Non-pigmented ciliary epithelial cell (primary cell): Measurements from ENCODE around the gene CCDC73.

ENCODE experiments used
- DNase-seq: peaks from one replicate; pipeline ENCODE4 v3.0.0-alpha.2; 2010; ENCODE audit warnings: low read depth

CCDC73 gene

DNA sequence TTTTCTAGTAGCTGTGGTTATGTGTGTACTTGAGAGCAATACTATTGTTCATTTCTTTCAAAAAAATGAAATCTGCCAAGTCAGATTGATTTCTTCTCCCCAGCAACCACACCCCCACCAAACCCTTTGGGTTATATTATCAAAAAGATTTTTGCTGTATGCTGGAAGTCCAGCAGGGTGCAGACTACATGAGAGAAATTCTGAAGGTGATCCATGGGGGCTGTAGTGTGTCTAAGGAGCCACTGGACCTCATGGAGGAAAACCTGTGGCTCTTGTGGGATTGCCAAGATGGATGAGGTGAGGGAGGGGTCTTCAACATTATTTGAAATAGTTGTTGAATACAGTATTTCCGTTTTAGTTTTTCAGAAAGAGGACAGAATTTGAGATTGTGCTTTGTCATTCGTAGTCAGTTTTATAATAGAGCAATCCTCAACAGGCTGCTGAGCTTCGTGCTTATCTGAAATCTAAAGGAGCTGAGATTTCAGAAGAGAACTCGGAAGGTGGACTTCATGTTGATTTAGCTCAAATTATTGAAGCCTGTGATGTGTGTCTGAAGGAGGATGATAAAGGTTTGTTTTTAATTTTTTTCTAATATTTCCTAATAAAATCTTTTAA, 207.8 kb downstream of the CCDC73 start:
- no peak for DNase-seq

DNA sequence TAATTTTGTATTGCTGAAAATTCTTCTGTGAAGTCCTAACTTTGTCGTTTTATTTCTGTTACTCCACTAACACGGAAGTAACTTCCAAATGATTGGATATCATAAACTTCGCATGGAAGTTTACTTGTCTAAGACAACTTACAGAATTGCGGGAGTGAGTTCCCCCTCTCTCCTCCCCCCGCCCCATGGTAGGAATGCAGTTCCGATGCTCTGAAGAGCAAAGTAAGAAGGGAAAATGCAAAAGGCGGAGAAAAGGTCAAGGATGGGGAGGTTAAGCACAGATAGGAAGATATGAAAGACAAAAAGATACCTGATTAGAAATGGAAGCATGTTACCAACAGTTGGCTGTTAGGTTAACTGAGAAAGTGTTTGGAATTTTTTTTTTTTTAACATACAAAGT, 209.5 kb downstream of the CCDC73 start:
- no peak for DNase-seq

DNA sequence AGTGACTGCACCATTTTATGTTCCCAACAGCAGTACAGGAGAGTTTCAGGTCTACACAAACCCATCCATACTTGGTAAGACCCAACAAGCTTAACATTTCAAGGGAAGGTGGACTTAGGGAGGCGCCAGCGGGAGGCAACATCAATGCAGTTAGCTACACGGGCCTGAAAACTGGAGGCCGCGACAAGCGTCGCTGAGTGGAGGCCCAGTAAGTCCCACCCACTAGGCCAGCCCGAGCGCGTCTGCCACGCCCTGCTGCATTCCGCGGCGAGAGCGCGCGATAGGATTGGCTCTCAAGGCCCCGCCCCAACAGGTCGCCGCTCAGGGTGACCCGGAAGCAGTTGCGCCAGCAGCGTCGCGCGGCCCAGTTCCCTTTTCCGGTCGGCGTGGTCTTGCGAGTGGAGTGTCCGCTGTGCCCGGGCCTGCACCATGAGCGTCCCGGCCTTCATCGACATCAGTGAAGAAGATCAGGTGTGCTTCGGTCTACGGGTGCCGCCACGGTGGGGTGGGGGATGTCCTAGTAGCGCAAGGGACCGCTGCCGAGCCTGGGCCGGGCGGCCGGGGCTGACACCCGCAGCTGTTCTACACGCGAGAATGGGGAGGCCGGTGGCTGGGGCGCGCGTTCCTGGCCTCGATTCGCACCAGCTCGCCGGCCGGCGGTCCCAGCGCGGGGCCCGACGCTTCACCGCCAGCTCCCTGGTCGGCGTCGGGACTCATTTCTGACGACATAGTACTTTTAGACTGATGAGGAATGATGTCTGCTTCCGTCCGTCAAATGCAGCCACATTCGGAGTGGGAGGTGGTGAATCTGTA, 210.8 kb downstream of the CCDC73 start, which contains the start of gene EIF3M:
EIF3M (plus strand) TSS at position 373 of the 813 bp plus-strand sequence; CDS start at position 430, 57 bp downstream.
- peak; percentile 79 for DNase-seq

DNA sequence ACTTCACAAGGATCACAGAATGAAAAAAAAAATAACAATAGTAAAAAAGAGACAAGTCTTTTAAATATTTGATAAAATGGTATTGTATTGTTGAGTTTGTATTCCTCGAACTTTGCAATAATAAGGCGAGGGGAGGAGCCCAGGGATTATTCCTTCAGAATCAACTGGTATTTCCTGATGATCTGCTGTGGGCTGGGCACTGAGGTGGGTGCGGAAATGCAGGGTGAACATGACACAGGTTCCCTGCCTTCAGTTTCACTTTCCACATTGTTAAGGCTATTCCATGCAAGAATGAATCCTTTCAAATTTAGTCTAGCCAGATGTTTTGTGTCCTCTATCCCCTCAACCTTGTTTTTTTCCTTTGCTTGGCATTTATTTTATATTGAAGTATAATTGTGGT, 212.9 kb downstream of the CCDC73 start:
- no peak for DNase-seq

DNA sequence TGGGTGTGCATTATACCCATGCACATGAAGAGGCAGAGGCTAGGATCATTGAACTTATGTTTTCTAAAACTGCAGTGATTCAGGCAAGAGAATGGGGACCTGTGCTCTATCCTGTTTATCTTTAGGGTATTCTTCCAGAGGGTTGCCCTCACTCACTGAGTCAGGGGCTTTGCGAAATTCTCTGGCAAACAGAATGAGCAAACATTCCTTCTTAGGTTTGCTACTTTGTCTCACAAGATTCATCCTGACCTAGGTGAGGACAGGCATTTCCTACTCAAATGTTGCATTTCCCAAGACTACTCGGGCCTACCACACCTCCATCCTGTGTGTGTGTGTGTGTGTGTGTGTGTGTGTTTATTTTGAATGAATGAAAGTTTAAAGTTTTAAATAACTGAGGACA, 213.5 kb downstream of the CCDC73 start:
- no peak for DNase-seq

DNA sequence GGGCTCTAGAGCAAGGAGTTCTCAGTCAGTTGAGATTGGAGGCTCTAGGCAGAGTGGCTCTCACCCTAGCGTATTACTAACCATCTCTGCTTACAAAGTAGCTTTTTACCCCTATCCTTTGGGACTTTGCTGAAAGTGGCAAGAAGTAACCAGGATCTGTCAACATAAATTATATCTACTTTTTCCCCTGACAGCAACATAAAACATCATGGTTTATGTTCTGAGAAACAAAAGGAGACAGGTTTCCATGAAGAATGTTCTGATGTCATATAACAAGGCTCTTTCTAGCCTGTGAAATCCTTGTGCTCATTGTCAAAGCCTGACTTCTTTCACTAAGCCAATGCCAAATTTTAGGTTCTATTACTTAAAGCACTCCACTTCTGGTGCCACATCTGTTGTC, 218.0 kb downstream of the CCDC73 start:
- no peak for DNase-seq

DNA sequence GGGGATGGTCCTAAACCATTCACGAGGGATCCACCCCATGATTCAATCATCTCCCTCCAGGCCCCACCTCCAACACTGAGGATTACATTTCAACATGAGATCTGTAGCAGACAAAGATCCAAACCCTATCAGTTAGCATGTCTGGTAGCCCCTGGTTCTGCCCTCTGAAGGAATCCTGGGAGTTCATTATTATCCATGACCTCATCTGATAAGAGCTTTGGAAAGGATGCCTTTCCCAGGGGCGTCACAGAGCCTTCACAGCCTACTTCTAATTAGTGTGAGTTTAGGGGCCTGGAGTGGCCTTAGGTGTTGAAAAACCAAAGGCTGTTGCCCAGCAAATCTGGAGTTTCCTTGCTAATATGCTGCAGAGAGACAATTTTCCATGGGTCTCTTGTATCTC, 219.4 kb downstream of the CCDC73 start:
- DNase-seq: no peak

DNA sequence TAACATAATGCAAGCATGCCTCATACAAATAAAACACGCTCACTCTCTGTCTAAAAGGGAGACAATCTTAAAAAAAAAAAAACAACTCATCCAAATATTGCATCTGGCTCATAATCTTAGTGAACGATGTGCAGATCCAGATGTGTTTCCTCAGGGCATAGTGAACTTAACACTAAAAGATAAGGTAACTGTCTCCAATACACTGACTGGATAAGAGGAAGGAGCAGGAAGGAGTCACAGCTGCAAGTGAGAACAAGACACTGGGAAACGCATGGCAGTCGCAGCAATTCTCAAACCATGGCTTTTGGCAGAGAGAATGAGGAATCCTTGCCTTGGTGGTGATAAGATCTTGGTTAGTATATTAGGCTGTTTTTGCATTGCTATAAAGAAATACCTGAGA, 220.0 kb downstream of the CCDC73 start:
- no peak for DNase-seq

DNA sequence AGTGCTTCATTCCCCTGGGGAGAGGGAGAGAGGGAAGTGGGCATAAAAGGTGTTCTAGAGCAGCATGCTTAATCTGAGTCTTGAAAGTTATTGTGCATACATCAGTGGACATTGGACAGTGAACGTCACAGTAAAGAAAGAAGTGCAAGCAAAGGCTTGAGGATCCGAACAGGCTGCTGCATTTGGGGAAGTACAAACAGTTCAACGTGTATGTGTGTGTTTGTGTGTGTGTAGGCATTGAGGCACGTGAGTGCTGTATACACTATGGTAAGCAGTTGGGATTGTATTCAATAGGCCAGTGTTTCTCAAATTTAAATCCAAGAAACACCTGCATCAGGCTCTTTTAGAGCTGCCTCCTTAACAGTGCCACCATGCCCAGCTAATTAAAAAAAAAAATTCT, 221.2 kb downstream of the CCDC73 start:
- no peak for DNase-seq

DNA sequence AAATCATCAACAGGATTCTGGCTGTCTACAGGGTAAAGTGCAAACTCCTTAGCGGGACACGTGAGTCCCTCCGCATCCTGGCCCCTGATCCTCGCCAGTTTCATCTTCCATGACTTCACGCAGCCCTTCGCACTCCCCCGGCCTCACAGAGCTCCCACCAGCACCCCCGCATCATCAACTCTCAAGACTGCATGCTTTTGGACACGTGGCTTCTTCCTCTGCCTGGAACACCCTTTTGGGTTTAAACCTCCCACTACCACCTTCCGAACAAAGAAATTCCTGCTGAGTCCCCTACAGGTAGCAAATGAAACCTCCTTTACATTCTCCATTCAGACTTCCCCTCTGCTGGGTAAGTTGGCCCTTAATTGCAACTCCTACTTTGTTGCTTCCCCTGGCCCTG, 223.4 kb downstream of the CCDC73 start:
- no peak for DNase-seq

DNA sequence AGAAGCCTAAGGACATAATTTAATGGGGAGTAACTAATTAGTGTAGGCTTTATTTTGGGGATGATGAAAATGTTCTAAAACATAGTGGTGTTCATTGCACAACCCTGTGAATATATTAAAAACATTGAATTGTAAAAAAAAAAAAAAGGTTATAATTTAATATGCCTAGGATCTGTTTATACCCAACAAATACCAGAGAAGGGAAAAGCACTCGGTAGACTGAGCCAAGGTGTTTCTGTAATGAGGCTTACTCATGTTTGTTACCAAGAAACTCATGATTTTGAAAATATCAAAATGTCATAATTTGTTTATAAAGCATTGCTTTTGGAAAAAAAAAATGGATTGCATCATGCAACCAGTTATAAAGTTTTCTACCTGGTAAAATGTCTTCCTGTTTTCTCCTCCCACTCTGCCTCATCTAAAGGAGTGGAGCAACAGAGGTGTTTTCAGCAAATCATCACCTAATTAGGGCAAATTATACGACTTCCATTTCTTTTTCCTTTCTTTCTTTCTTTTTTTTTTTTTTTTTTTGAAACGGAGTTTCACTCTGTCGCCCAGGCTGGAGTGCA, 225.1 kb downstream of the CCDC73 start:
- no peak for DNase-seq

DNA sequence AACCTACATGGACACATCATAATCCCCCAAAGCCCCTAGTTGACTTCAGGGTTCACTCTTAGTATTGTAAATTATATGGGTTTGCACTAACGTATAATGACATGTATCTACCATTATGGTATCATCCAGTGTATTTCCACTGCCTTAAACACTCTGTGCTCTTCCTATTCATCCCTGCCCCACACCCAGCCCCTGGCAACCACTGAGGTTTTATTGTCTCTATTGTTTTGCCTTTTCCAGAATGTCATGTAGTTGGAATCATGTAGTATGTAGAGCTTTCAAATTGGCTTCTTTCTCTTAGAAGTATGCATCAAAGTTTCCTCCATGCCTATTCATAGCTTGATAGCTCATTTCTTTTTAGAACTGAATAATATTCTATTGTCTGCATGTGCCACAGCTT, 227.3 kb downstream of the CCDC73 start:
- DNase-seq: no peak

DNA sequence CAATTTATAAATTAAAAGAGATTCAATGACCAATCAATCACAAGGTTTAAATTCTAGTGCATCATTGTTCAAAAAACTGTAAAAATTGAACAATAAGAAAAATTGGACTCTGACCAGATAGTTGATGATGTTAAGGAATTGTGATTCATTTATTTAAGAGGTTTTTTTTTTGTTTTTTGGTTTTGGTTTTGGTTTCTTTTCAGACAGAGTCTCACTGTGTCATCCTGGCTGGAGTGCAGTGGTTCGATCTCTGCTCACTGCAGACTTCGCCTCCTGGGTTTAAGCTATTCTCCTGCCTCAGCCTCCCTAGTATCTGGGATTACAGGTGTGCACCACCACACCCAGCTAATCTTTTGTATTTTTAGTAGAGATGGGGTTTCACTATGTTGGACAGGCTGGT, 227.9 kb downstream of the CCDC73 start:
- no peak for DNase-seq

DNA sequence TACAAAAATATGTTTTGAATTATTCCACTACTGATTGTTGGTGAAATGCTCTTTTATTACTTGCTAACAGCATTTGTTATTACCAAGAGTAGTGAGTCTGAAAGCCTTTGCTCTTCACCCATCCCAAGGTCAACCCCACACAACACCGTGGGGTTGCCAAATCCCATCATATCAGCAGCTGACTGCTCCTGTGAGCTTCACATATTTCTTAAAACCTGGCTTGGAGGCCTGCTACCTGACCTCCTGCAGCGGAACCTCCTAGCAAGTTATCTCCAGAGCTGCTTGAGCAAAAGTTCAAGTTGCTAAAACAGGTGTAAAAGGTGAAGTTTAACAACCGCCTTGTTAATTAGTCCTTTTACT, 230.9 kb downstream of the CCDC73 start:
- DNase-seq: no peak

DNA sequence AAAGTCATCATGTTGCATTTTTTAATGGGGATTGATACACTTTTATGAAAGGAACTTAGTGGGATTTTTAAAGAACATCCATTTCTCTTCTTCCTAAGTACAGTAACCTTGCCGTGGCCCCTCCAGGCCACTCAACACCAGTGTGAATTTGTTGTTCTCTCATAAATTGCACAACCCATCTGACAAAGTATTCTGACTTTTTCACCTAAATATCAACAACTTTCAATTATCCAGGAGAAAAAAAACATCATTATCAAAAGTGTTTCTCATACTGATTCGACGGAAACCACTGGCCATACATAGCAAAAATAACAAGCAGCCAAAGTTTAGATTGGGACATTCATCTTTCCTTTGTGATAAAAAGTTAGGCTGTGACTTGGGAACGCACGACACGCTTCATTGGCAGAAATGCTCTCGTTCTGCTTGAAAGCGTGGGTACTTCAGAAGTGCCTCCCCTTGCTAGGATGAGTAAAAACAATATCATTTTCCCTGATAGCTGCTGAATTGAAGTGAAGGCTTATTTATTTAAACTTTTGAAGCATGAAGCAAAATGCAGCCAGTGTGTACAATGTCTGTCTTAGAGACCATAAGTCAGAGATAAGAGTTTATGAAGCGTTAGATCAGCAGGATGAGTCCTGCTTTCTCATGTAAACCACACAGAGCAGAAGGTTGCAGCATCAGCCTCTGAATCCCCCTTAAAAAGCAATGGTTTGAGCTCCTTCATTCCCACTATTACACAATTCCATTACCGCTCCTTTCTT, 231.4 kb downstream of the CCDC73 start:
- peak; percentile 47 for DNase-seq

DNA sequence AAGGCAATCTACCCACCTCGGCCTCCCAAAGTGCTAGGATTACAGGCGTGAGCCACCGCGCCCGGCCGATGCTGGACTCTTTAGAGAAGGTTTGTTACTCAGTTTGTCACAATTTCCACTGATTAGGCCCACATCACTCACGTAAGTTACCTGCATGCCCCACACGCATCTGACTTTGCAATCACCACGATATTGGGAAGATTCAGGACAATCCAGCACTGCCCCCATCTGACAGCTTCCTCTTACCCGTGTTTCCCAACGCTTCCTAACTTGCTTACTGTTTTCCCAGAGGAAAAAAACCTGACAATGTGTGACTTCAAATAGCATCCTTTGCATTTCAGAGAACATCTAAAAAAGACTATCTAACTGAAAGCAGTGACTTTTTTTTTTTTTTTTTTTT, 232.6 kb downstream of the CCDC73 start:
- DNase-seq: no peak

DNA sequence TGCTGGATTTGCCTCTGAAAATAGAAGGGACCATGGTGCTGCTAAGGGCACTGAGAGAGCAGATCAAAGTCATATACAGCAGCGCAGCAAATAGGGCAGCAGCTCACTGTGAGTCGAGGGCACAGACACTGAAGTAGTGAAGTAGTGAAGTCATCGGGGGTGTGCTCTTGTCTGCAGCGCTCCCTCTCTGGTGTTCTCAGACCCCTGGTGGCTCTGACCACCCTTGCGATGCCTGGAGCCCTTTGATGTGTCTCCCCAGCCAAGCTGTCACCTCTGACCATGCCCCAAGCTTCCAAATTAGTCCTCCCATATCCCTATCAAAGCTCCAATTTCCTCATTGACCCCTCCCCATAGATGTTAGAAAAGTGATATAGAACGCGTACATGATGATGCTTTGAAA, 238.6 kb downstream of the CCDC73 start:
- no peak for DNase-seq

DNA sequence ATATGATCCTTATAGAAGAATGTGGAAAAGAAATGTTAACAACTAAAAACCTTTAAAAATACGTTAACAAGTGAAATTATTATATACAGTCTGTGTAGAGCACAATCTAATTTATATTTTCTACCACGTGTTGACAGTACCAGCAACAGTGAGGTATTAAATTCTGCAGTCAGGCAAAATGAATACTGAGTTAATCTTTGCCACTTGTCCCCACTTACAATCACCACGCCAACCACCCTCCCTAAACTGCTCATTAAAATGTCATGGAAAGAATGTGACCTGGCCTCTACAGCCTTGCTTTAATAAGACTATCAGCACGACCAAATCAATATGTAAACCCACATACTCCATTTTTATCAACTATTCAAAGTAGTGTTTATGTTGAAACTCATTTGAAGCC, 239.4 kb downstream of the CCDC73 start:
- no peak for DNase-seq
